ENCODE measurements around the gene MMEL1. TPM values are rescaled to one million over a fixed set of nuclear protein-coding genes. Genes with fewer than 3 reads are reported as not detected.

MMEL1 gene
- total RNA-seq, 4 donors from 2014 or later, result 0.78 to 1.7 (median 0.80) TPM; not detected in 1

GRCh38 chr1:2624735-2625300 is 8.0 kb downstream of the MMEL1 start:
- Histone ChIP-seq H3K9me3 (peaks cover 0 to 4% (median 0%) of the 10 kb centered on the region in 4 donors), H3K27ac (replicated peaks in 1 of 4) (no peak overlapping the region), H3K4me3 (no peak overlapping the region), H3K4me1 (peaks cover 4 to 13% (median 12%) of the 10 kb centered on the region in 4 donors), H3K36me3 (no peaks in the 10 kb centered on the region), H3K27me3 (peaks cover 0 to 79% (median 28%) of the 10 kb centered on the region in 4 donors)
- TF ChIP-seq EP300 (IDR thresholded peaks at IDR 0.05), result no peak
- no peak for TF ChIP-seq POLR2A (IDR thresholded peaks at IDR 0.05; ENCODE audit: low read depth)
- intact Hi-C loops (cut with DNase I), result no loop called here
- 77% methylated on average over 13 of the region's 13 CpGs for WGBS
- DNase-seq (ENCODE audit: extremely low spot score), result no peak

- DNase-seq (ENCODE audit: extremely low spot score), result no peak
- H3K36me3 ChIP-seq, result no peaks in the 10 kb centered on the region
- TF ChIP-seq POLR2AphosphoS5 (IDR thresholded peaks at IDR 0.05), result no peak
- TF ChIP-seq CTCF (IDR thresholded peaks at IDR 0.05), result no peak
- no peak for TF ChIP-seq POLR2A (IDR thresholded peaks at IDR 0.05; ENCODE audit: low read depth)
- no peak for TF ChIP-seq EP300 (IDR thresholded peaks at IDR 0.05)
- H3K27ac ChIP-seq (replicated peaks in 1 of 4), result no peak overlapping the region
- intact Hi-C loops (cut with DNase I), result no loop called here
- H3K9me3 ChIP-seq, result peaks cover 0 to 4% (median 0%) of the 10 kb centered on the region in 4 donors
- H3K4me1 ChIP-seq, result peaks cover 0 to 7% (median 7%) of the 10 kb centered on the region in 4 donors
- H3K27me3 ChIP-seq, result peaks cover 0 to 75% (median 17%) of the 10 kb centered on the region in 4 donors
- no peak overlapping the region for H3K4me3 ChIP-seq
- WGBS, result 90% methylated on average over 8 of the region's 12 CpGs
Observed at GRCh38 chr1:2623571-2624337, 9.1 kb downstream of the MMEL1 start.

- intact Hi-C loops (cut with DNase I), result no loop called here
- Histone ChIP-seq H3K4me1 (no peaks in the 10 kb centered on the region), H3K27ac (replicated peaks in 1 of 4) (no peak overlapping the region), H3K4me3 (no peak overlapping the region), H3K27me3 (peaks cover 0 to 58% (median 0%) of the 10 kb centered on the region in 4 donors), H3K9me3 (peaks cover 0 to 36% (median 19%) of the 10 kb centered on the region in 4 donors), H3K36me3 (no peaks in the 10 kb centered on the region)
- WGBS, result 5% methylated on average over 1 of the region's 1 CpG
- no peak for DNase-seq (ENCODE audit: extremely low spot score)
- TF ChIP-seq POLR2AphosphoS5 (IDR thresholded peaks at IDR 0.05), result no peak
- no peak for TF ChIP-seq CTCF (IDR thresholded peaks at IDR 0.05)
- TF ChIP-seq POLR2A (IDR thresholded peaks at IDR 0.05; ENCODE audit: low read depth), result no peak
- TF ChIP-seq EP300 (IDR thresholded peaks at IDR 0.05), result no peak
Observed at GRCh38 chr1:2617971-2618470, 14.8 kb downstream of the MMEL1 start.

GRCh38 chr1:2614145-2614544 is 18.7 kb downstream of the MMEL1 start:
- intact Hi-C loops (cut with DNase I), result no loop called here

More at GRCh38 chr1:2614145-2614544, 18.7 kb downstream of the MMEL1 start:
- TF ChIP-seq POLR2A (IDR thresholded peaks at IDR 0.05; ENCODE audit: low read depth), result no peak
- TF ChIP-seq EP300 (IDR thresholded peaks at IDR 0.05), result no peak
- TF ChIP-seq CTCF (IDR thresholded peaks at IDR 0.05), result no peak
- TF ChIP-seq POLR2AphosphoS5 (IDR thresholded peaks at IDR 0.05), result no peak
- Histone ChIP-seq H3K27me3 (peaks cover 0 to 74% (median 3%) of the 10 kb centered on the region in 4 donors), H3K4me3 (no peak overlapping the region), H3K4me1 (peaks cover 0 to 12% (median 9%) of the 10 kb centered on the region in 4 donors), H3K36me3 (no peaks in the 10 kb centered on the region), H3K27ac (replicated peaks in 1 of 4) (no peak overlapping the region), H3K9me3 (peaks cover 0 to 36% (median 18%) of the 10 kb centered on the region in 4 donors)
- no peak for DNase-seq (ENCODE audit: extremely low spot score)
- WGBS, result 93% methylated on average over 2 of the region's 2 CpGs
